ENCODE data around the gene MED12. TPM values are rescaled to one million over a fixed set of nuclear protein-coding genes. Genes with fewer than 3 reads are reported as not detected.

MED12 gene
- total and polyA plus RNA-seq, 2 donors (not counting 1 experiment from before 2014, with no cell fraction given), result 34.1 to 123 TPM

GRCh38 chrX:71164071-71164470 lies 45.7 kb downstream of the MED12 start:
- H3K27me3 Mint-ChIP-seq, result no peaks in the 10 kb centered on the region

GRCh38 chrX:71166461-71166860 lies 48.1 kb downstream of the MED12 start:
- H3K27me3 ChIP-seq (replicated peaks in 1 of 4; ENCODE audit: control extremely low read depth in 1 of 4, control insufficient read depth in 3 of 4, insufficient read depth in 4 of 4, low read length in 3 of 4), result no peaks in the 10 kb centered on the region
- CTCF ChIA-PET, result no interaction called here
- Mint-ChIP-seq H3K4me3 (no peak overlapping the region), H3K4me1 (peaks cover 2% of the 10 kb centered on the region), H3K27ac (no peak overlapping the region), H3K27me3 (no peaks in the 10 kb centered on the region), H3K9me3 (ENCODE audit: insufficient read depth) (no peaks in the 10 kb centered on the region)
- peaks cover 0 to 8% of the 10 kb centered on the region in 2 experiments for H3K36me3 ChIP-seq (replicated peaks in 1 of 2; ENCODE audit: control extremely low read depth in 1 of 2, control insufficient read depth in 1 of 2, extremely low read depth in 1 of 2, insufficient read depth in 2 of 2, low read length in 1 of 2)
- H3K27ac ChIP-seq (ENCODE audit: low read length in 2 of 2), result no peak overlapping the region
- DNase-seq (no peak), ATAC-seq (ENCODE audit: low read depth) (no peak)
- intact Hi-C loops (cut with micrococcal nuclease), result no loop called here
- WGBS (ENCODE audit: insufficient coverage), result 40% methylated on average over 2 of the region's 6 CpGs
- peaks cover 4% of the 10 kb centered on the region for H4K20me1 ChIP-seq (ENCODE audit: control insufficient read depth, insufficient read depth, low read length, poor library complexity, severe bottlenecking)
- no peaks in the 10 kb centered on the region for H3K4me1 ChIP-seq (ENCODE audit: control insufficient read depth in 2 of 2, insufficient read depth in 2 of 2, low read length in 2 of 2)
- H3K9ac ChIP-seq (ENCODE audit: low read length), result no peak overlapping the region
- no peak overlapping the region for H2AFZ ChIP-seq (ENCODE audit: insufficient read depth, low read depth, low read length, poor library complexity, severe bottlenecking)
- H3K79me2 ChIP-seq (ENCODE audit: control insufficient read depth, insufficient read depth, low read length), result peaks cover 40% of the 10 kb centered on the region
- no peak overlapping the region for H3K4me3 ChIP-seq (ENCODE audit: control extremely low read depth in 1 of 5, extremely low read depth in 1 of 5, insufficient read depth in 1 of 5, low read depth in 2 of 5, low read length in 4 of 5)
- POLR2A ChIA-PET, result no interaction called here
- H3K4me2 ChIP-seq (replicated peaks; ENCODE audit: low read depth, low read length, poor library complexity, severe bottlenecking), result no peak overlapping the region
- no peak for TF ChIP-seq EZH2 (IDR thresholded peaks at IDR 0.05; ENCODE audit: borderline replicate concordance, insufficient read depth, low read depth, low read length, poor library complexity, severe bottlenecking)
- no peak for TF ChIP-seq CTCF (IDR thresholded peaks at IDR 0.05)
- H3K9me3 ChIP-seq (ENCODE audit: control extremely low read depth in 1 of 3, control insufficient read depth in 2 of 3, insufficient read depth in 1 of 3, low read length in 2 of 3), result no peaks in the 10 kb centered on the region

More at GRCh38 chrX:71164071-71164470, 45.7 kb downstream of the MED12 start:
- ATAC-seq (ENCODE audit: low read depth), result no peak
- no peak overlapping the region for H3K4me3 Mint-ChIP-seq
- no peaks in the 10 kb centered on the region for H3K4me1 Mint-ChIP-seq
- CTCF ChIA-PET, result no interaction called here
- no peak for TF ChIP-seq CTCF (IDR thresholded peaks at IDR 0.05)
- H3K27ac Mint-ChIP-seq, result no peak overlapping the region
- H3K27me3 ChIP-seq (replicated peaks in 1 of 4; ENCODE audit: control extremely low read depth in 1 of 4, control insufficient read depth in 3 of 4, insufficient read depth in 4 of 4, low read length in 3 of 4), result no peaks in the 10 kb centered on the region
- peaks cover 0 to 9% of the 10 kb centered on the region in 2 experiments for H3K36me3 ChIP-seq (replicated peaks in 1 of 2; ENCODE audit: control extremely low read depth in 1 of 2, control insufficient read depth in 1 of 2, extremely low read depth in 1 of 2, insufficient read depth in 2 of 2, low read length in 1 of 2)
- intact Hi-C loops (cut with micrococcal nuclease), result no loop called here
- H3K79me2 ChIP-seq (ENCODE audit: control insufficient read depth, insufficient read depth, low read length), result peaks cover 27% of the 10 kb centered on the region
- H3K9me3 Mint-ChIP-seq (ENCODE audit: insufficient read depth), result no peaks in the 10 kb centered on the region
- 99% methylated on average over 9 of the region's 12 CpGs for WGBS (ENCODE audit: insufficient coverage)
- H3K9me3 ChIP-seq (ENCODE audit: control extremely low read depth in 1 of 3, control insufficient read depth in 2 of 3, insufficient read depth in 1 of 3, low read length in 2 of 3), result no peaks in the 10 kb centered on the region
- no peaks in the 10 kb centered on the region for H3K4me1 ChIP-seq (ENCODE audit: control insufficient read depth in 2 of 2, insufficient read depth in 2 of 2, low read length in 2 of 2)
- no peak overlapping the region for H2AFZ ChIP-seq (ENCODE audit: insufficient read depth, low read depth, low read length, poor library complexity, severe bottlenecking)
- POLR2A ChIA-PET, result no interaction called here
- no peak overlapping the region for H3K27ac ChIP-seq (ENCODE audit: low read length in 2 of 2)
- no peak overlapping the region for H3K4me3 ChIP-seq (ENCODE audit: control extremely low read depth in 1 of 5, extremely low read depth in 1 of 5, insufficient read depth in 1 of 5, low read depth in 2 of 5, low read length in 4 of 5)
- no peak overlapping the region for H3K9ac ChIP-seq (ENCODE audit: low read length)
- H4K20me1 ChIP-seq (ENCODE audit: control insufficient read depth, insufficient read depth, low read length, poor library complexity, severe bottlenecking), result peaks cover 4% of the 10 kb centered on the region
- H3K4me2 ChIP-seq (replicated peaks; ENCODE audit: low read depth, low read length, poor library complexity, severe bottlenecking), result no peak overlapping the region
- no peak for DNase-seq

Data from B cell (primary cell).